ENCODE data around the gene UBE2R2. TPM values are rescaled to one million over a fixed set of nuclear protein-coding genes. Genes with fewer than 3 reads are reported as not detected.

Gene UBE2R2
- total and polyA plus RNA-seq, 2 donors (not counting 3 experiments of a cell fraction or from before 2014, with no cell fraction given): 23.9 to 54.3 TPM

- peak; percentile 28 for FAIRE-seq
- peak; percentile 71 for DNase-seq (ENCODE audit: low read depth, low spot score)
- CTCF ChIA-PET: interaction anchor here (3.9 kb wide), 1 partner anchor 132 kb away, joined by 13 read pairs; no protein-coding TSS in a partner anchor
These were observed 125.6 kb downstream of the UBE2R2 start for GRCh38 chr9:33942471-33943083.

More at GRCh38 chr9:33942471-33943083, 125.6 kb downstream of the UBE2R2 start:
- BruUV-seq (replicated peaks): no TSS peak
- H2AFZ ChIP-seq (ENCODE audit: low read depth, low read length): no peak overlapping the region
- no peaks in the 10 kb centered on the region for H3K9me3 ChIP-seq (replicated peaks; ENCODE audit: control insufficient read depth, insufficient read depth, low read length)
- H3K4me3 ChIP-seq (replicated peaks in 1 of 3; ENCODE audit: insufficient read depth in 1 of 3, low read depth in 1 of 3, low read length in 3 of 3): no peak overlapping the region
- dilution Hi-C loops (cut with MboI; ENCODE audit: extremely low pct_ligation_motif_present, low sequenced_read_pairs) (no loop called here), intact Hi-C loops (cut with micrococcal nuclease) (no loop called here)
- H3K9me1 ChIP-seq (replicated peaks; ENCODE audit: control insufficient read depth, extremely low read depth, insufficient read depth, low read length): no peaks in the 10 kb centered on the region
- POLR2A ChIA-PET: no interaction called here
- no peak overlapping the region for H3K9ac ChIP-seq (replicated peaks; ENCODE audit: extremely low read depth, insufficient read depth, low read length)
- H3K4me1 ChIP-seq (ENCODE audit: control insufficient read depth, extremely low read depth, insufficient read depth, low read length): peaks cover 19% of the 10 kb centered on the region
- no peaks in the 10 kb centered on the region for H4K20me1 ChIP-seq (replicated peaks; ENCODE audit: control insufficient read depth, extremely low read depth, insufficient read depth, low read length)
- H3K4me2 ChIP-seq (ENCODE audit: insufficient read depth, low read length): no peak overlapping the region
- TF ChIP-seq MAX (IDR thresholded peaks at IDR 0.05; ENCODE audit: insufficient read depth, insufficient read length) (no peak), CTCF (IDR thresholded peaks at IDR 0.05; ENCODE audit: extremely low read depth in 1 of 2, insufficient read depth in 1 of 2, low read depth in 1 of 2, low read length in 2 of 2) (peak in 1 of 2 donors; percentile 14), FOS (IDR thresholded peaks at IDR 0.05; ENCODE audit: borderline replicate concordance, insufficient read depth, low read length) (peak; percentile 21), JUN (IDR thresholded peaks at IDR 0.05; ENCODE audit: borderline replicate concordance, insufficient read depth, insufficient read length, low read depth) (peak; percentile 15)
- H3K27me3 ChIP-seq (ENCODE audit: control insufficient read depth in 2 of 2, insufficient read depth in 2 of 2, low read length in 2 of 2): no peaks in the 10 kb centered on the region
- H3K27ac ChIP-seq (ENCODE audit: insufficient read depth, low read depth, low read length): peak overlapping the region; percentile 56
- H3K79me2 ChIP-seq (ENCODE audit: control insufficient read depth, insufficient read depth, low read length): no peaks in the 10 kb centered on the region
- H3K36me3 ChIP-seq (ENCODE audit: control insufficient read depth in 2 of 2, extremely low read depth in 1 of 2, insufficient read depth in 2 of 2, low read length in 2 of 2): peaks cover 6 to 25% of the 10 kb centered on the region in 2 experiments
